ENCODE results near the gene SESN3. TPM values are rescaled to one million over a fixed set of nuclear protein-coding genes. Genes with fewer than 3 reads are reported as not detected.
"Not testable (repeated sequence)": the region's sequence is repeated elsewhere in the genome, so short reads cannot be mapped to it uniquely, and the experiment has no call there.

SESN3 gene
- total RNA-seq, 5 donors from 2014 or later (not counting 1 experiment from before 2014, with no cell fraction given), result 61.5 to 150 (median 132) TPM

GRCh38 chr11:95254131-95254704, 23.2 kb upstream of the SESN3 start:
- peak; percentile 99 for ATAC-seq (replicated peaks in 1 of 4)
- H3K27me3 Mint-ChIP-seq, result no peaks in the 10 kb centered on the region
- Histone ChIP-seq H3K36me3 (ENCODE audit: control insufficient read depth in 2 of 2, extremely low read depth in 1 of 2, insufficient read depth in 1 of 2, low read length in 1 of 2) (no peaks in the 10 kb centered on the region), H3K4me1 (ENCODE audit: control insufficient read depth in 1 of 2, extremely low read depth in 1 of 2, insufficient read depth in 2 of 2, low read length in 2 of 2) (peaks cover 31 to 38% of the 10 kb centered on the region in 2 experiments), H3K27me3 (replicated peaks in 1 of 2; ENCODE audit: control insufficient read depth in 2 of 2, extremely low read depth in 1 of 2, insufficient read depth in 2 of 2, low read length in 1 of 2) (no peaks in the 10 kb centered on the region), H3K4me3 (ENCODE audit: control insufficient read depth in 1 of 2, extremely low read depth in 1 of 2, low read length in 1 of 2) (peak overlapping the region; percentile 45 to 64), H3K27ac (ENCODE audit: low read length) (peak overlapping the region; percentile 73), H3K9me3 (no peaks in the 10 kb centered on the region)
- ChIA-PET CTCF (interaction anchor here (1.1 to 3.2 kb wide), 6 partner anchors 9 to 451 kb away, joined by 3 to 26 read pairs (median 7); partner anchors contain the start of gene SESN3 (in 1 of the 2)), POLR2A (interaction anchor here (0.6 to 2.9 kb wide), 9 partner anchors 9 to 781 kb away, joined by 3 to 30 read pairs (median 4); partner anchors contain the start of genes SESN3 (in 2 of the 2), ENDOD1 (in 1 of the 2) and FAM76B (in 1 of the 2))
- H3K4me1 Mint-ChIP-seq, result peaks cover 40 to 51% (median 43%) of the 10 kb centered on the region in 3 donors
- no peaks in the 10 kb centered on the region for H3K36me3 Mint-ChIP-seq
- DNase-seq, result peak; percentile 57 to 91 (median 80)
- H3K9me3 Mint-ChIP-seq, result peaks cover 0 to 5% (median 0%) of the 10 kb centered on the region in 3 donors
- WGBS (ENCODE audit: insufficient coverage), result 0% methylated on average over 4 of the region's 8 CpGs
- peak overlapping the region; percentile 84 to 93 for H3K27ac Mint-ChIP-seq
- peak overlapping the region; percentile 76 to 80 (median 78) for H3K4me3 Mint-ChIP-seq

- H3K4me3 Mint-ChIP-seq, result no peak overlapping the region
- Histone ChIP-seq H3K9me3 (no peaks in the 10 kb centered on the region), H3K36me3 (ENCODE audit: control insufficient read depth in 2 of 2, extremely low read depth in 1 of 2, insufficient read depth in 1 of 2, low read length in 1 of 2) (no peaks in the 10 kb centered on the region), H3K4me1 (ENCODE audit: control insufficient read depth in 1 of 2, extremely low read depth in 1 of 2, insufficient read depth in 2 of 2, low read length in 2 of 2) (peaks cover 31 to 38% of the 10 kb centered on the region in 2 experiments), H3K27ac (ENCODE audit: low read length) (peak overlapping the region; percentile 73), H3K4me3 (ENCODE audit: control insufficient read depth in 1 of 2, extremely low read depth in 1 of 2, low read length in 1 of 2) (no peak overlapping the region), H3K27me3 (replicated peaks in 1 of 2; ENCODE audit: control insufficient read depth in 2 of 2, extremely low read depth in 1 of 2, insufficient read depth in 2 of 2, low read length in 1 of 2) (no peaks in the 10 kb centered on the region)
- peaks cover 0 to 5% (median 0%) of the 10 kb centered on the region in 3 donors for H3K9me3 Mint-ChIP-seq
- peak overlapping the region; percentile 84 to 93 for H3K27ac Mint-ChIP-seq
- no peaks in the 10 kb centered on the region for H3K36me3 Mint-ChIP-seq
- CTCF ChIA-PET, result interaction anchor here (0.7 to 3.2 kb wide), 8 partner anchors 9 to 512 kb away, joined by 3 to 13 read pairs (median 4); partner anchors contain the start of gene SESN3 (in 2 of the 2)
- no peak for ATAC-seq (replicated peaks in 1 of 4)
- POLR2A ChIA-PET, result interaction anchor here (0.6 to 2.9 kb wide), 6 partner anchors 12 to 53 kb away, joined by 3 to 30 read pairs (median 8); partner anchors contain the start of gene SESN3 (in 2 of the 2)
- whole genome bisulfite sequencing (ENCODE audit: insufficient coverage), result no CpG with 5 or more reads among the region's 2 CpGs
- H3K27me3 Mint-ChIP-seq, result no peaks in the 10 kb centered on the region
- H3K4me1 Mint-ChIP-seq, result peaks cover 40 to 56% (median 43%) of the 10 kb centered on the region in 3 donors
- no peak for DNase-seq
Observed at GRCh38 chr11:95253141-95253540, 22.1 kb upstream of the SESN3 start.

- peaks cover 31 to 38% of the 10 kb centered on the region in 2 experiments for H3K4me1 ChIP-seq (ENCODE audit: control insufficient read depth in 1 of 2, extremely low read depth in 1 of 2, insufficient read depth in 2 of 2, low read length in 2 of 2)
- H3K9me3 ChIP-seq, result no peaks in the 10 kb centered on the region
- 17% methylated on average over 1 of the region's 1 CpG for WGBS (ENCODE audit: insufficient coverage)
- POLR2A ChIA-PET, result interaction anchor here (0.7 to 2.9 kb wide), 3 partner anchors 15 to 21 kb away, joined by 3 to 30 read pairs (median 12); partner anchors contain the start of gene SESN3 (in 2 of the 2)
- CTCF ChIA-PET, result interaction anchor here (0.7 to 3.2 kb wide), 7 partner anchors 8 to 512 kb away, joined by 3 to 13 read pairs (median 4); partner anchors contain the start of gene SESN3 (in 2 of the 2)
- H3K36me3 Mint-ChIP-seq, result no peaks in the 10 kb centered on the region
- no peak overlapping the region for H3K4me3 ChIP-seq (ENCODE audit: control insufficient read depth in 1 of 2, extremely low read depth in 1 of 2, low read length in 1 of 2)
- H3K9me3 Mint-ChIP-seq, result peaks cover 0 to 5% (median 0%) of the 10 kb centered on the region in 3 donors
- H3K4me3 Mint-ChIP-seq, result no peak overlapping the region
- ATAC-seq (replicated peaks in 1 of 4) (no peak), DNase-seq (no peak)
- no peaks in the 10 kb centered on the region for H3K27me3 Mint-ChIP-seq
- H3K27ac Mint-ChIP-seq, result peak overlapping the region; percentile 4 to 21
- no peaks in the 10 kb centered on the region for H3K36me3 ChIP-seq (ENCODE audit: control insufficient read depth in 2 of 2, extremely low read depth in 1 of 2, insufficient read depth in 1 of 2, low read length in 1 of 2)
- H3K27me3 ChIP-seq (replicated peaks in 1 of 2; ENCODE audit: control insufficient read depth in 2 of 2, extremely low read depth in 1 of 2, insufficient read depth in 2 of 2, low read length in 1 of 2), result no peaks in the 10 kb centered on the region
- peaks cover 40 to 55% (median 43%) of the 10 kb centered on the region in 3 donors for H3K4me1 Mint-ChIP-seq
- no peak overlapping the region for H3K27ac ChIP-seq (ENCODE audit: low read length)
Observed at GRCh38 chr11:95252586-95252985, 21.6 kb upstream of the SESN3 start.

- peaks cover 31 to 38% of the 10 kb centered on the region in 2 experiments for H3K4me1 ChIP-seq (ENCODE audit: control insufficient read depth in 1 of 2, extremely low read depth in 1 of 2, insufficient read depth in 2 of 2, low read length in 2 of 2)
- not testable (repeated sequence) for H3K27me3 Mint-ChIP-seq; H3K27me3 ChIP-seq (replicated peaks in 1 of 2; ENCODE audit: control insufficient read depth in 2 of 2, extremely low read depth in 1 of 2, insufficient read depth in 2 of 2, low read length in 1 of 2); ATAC-seq (replicated peaks in 1 of 4); DNase-seq; H3K27ac ChIP-seq (ENCODE audit: low read length); H3K9me3 Mint-ChIP-seq; H3K9me3 ChIP-seq; H3K4me3 ChIP-seq (ENCODE audit: control insufficient read depth in 1 of 2, extremely low read depth in 1 of 2, low read length in 1 of 2); H3K36me3 ChIP-seq (ENCODE audit: control insufficient read depth in 2 of 2, extremely low read depth in 1 of 2, insufficient read depth in 1 of 2, low read length in 1 of 2); H3K4me3 Mint-ChIP-seq; H3K36me3 Mint-ChIP-seq
- H3K4me1 Mint-ChIP-seq, result peaks cover 40 to 51% (median 40%) of the 10 kb centered on the region in 3 donors
- peak overlapping the region; percentile 21 to 54 for H3K27ac Mint-ChIP-seq
- ChIA-PET CTCF (interaction anchor here in 1 of 2 donors (1.1 to 3.2 kb wide), 2 partner anchors 21 to 453 kb away, joined by 6 to 13 read pairs; partner anchors contain the start of gene SESN3), POLR2A (interaction anchor here in 1 of 2 donors (1.9 kb wide), 1 partner anchor 20 kb away, joined by 4 read pairs; the partner anchor contains the start of gene SESN3)
- WGBS (ENCODE audit: insufficient coverage), result 100% methylated on average over 1 of the region's 6 CpGs
Observed at GRCh38 chr11:95251896-95252295, 20.9 kb upstream of the SESN3 start.

GRCh38 chr11:95248666-95249467, 17.9 kb upstream of the SESN3 start:
- Mint-ChIP-seq H3K27ac (no peak overlapping the region), H3K27me3 (no peaks in the 10 kb centered on the region), H3K4me1 (peaks cover 10 to 21% (median 11%) of the 10 kb centered on the region in 3 donors), H3K4me3 (no peak overlapping the region), H3K9me3 (no peaks in the 10 kb centered on the region), H3K36me3 (no peaks in the 10 kb centered on the region)
- no peak for ATAC-seq (replicated peaks in 1 of 4)
- ChIA-PET POLR2A (interaction anchor here in 1 of 2 donors (0.7 kb wide), 1 partner anchor 97 kb away, joined by 3 read pairs; no protein-coding TSS in a partner anchor), CTCF (no interaction called here)
- Histone ChIP-seq H3K27ac (ENCODE audit: low read length) (no peak overlapping the region), H3K4me3 (ENCODE audit: control insufficient read depth in 1 of 2, extremely low read depth in 1 of 2, low read length in 1 of 2) (no peak overlapping the region), H3K4me1 (ENCODE audit: control insufficient read depth in 1 of 2, extremely low read depth in 1 of 2, insufficient read depth in 2 of 2, low read length in 2 of 2) (peaks cover 4 to 12% of the 10 kb centered on the region in 2 experiments), H3K27me3 (replicated peaks in 1 of 2; ENCODE audit: control insufficient read depth in 2 of 2, extremely low read depth in 1 of 2, insufficient read depth in 2 of 2, low read length in 1 of 2) (no peaks in the 10 kb centered on the region), H3K9me3 (no peaks in the 10 kb centered on the region), H3K36me3 (ENCODE audit: control insufficient read depth in 2 of 2, extremely low read depth in 1 of 2, insufficient read depth in 1 of 2, low read length in 1 of 2) (no peaks in the 10 kb centered on the region)
- DNase-seq, result no peak
- WGBS (ENCODE audit: insufficient coverage), result 73% methylated on average over 3 of the region's 4 CpGs

- no peaks in the 10 kb centered on the region for H3K9me3 Mint-ChIP-seq
- H3K27ac ChIP-seq (ENCODE audit: low read length), result no peak overlapping the region
- peaks cover 0 to 4% of the 10 kb centered on the region in 2 experiments for H3K4me1 ChIP-seq (ENCODE audit: control insufficient read depth in 1 of 2, extremely low read depth in 1 of 2, insufficient read depth in 2 of 2, low read length in 2 of 2)
- ChIA-PET POLR2A (no interaction called here), CTCF (no interaction called here)
- WGBS (ENCODE audit: insufficient coverage), result 67% methylated on average over 1 of the region's 3 CpGs
- H3K36me3 Mint-ChIP-seq, result no peaks in the 10 kb centered on the region
- peaks cover 3 to 13% (median 7%) of the 10 kb centered on the region in 3 donors for H3K4me1 Mint-ChIP-seq
- no peaks in the 10 kb centered on the region for H3K9me3 ChIP-seq
- DNase-seq, result no peak
- no peak overlapping the region for H3K4me3 Mint-ChIP-seq
- ATAC-seq (replicated peaks in 1 of 4), result no peak
- no peak overlapping the region for H3K27ac Mint-ChIP-seq
- no peaks in the 10 kb centered on the region for H3K27me3 Mint-ChIP-seq
- H3K4me3 ChIP-seq (ENCODE audit: control insufficient read depth in 1 of 2, extremely low read depth in 1 of 2, low read length in 1 of 2), result no peak overlapping the region
- no peaks in the 10 kb centered on the region for H3K27me3 ChIP-seq (replicated peaks in 1 of 2; ENCODE audit: control insufficient read depth in 2 of 2, extremely low read depth in 1 of 2, insufficient read depth in 2 of 2, low read length in 1 of 2)
- H3K36me3 ChIP-seq (ENCODE audit: control insufficient read depth in 2 of 2, extremely low read depth in 1 of 2, insufficient read depth in 1 of 2, low read length in 1 of 2), result no peaks in the 10 kb centered on the region
Observed at GRCh38 chr11:95247883-95248282, 16.9 kb upstream of the SESN3 start.
